Measurements from ENCODE around the gene ANKRD28.
A peak's percentile ranks its signal among the peaks of the same experiment; 100 is the strongest.

The ANKRD28 gene

DNA sequence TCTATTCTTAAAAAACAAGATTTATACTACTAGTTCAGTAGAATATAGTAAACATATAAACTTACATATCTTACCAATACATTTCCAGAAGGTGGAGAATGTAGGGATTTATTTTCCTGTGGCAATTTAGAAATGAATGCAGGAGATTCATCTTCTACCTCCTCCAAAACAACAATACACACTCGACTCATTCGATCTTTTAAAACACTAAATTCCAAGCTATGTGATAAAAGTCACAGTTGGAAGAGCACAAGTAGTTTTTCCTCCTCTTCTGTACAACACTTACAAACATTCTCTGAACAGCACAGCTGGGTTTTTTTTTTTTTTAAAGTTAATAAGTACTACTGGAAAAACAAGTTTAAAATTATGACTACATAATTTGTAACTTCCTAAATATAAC is 1.4 kb downstream of the ANKRD28 start:
- Histone ChIP-seq H3K9me3 (no peaks in the 10 kb centered on the region), H3K4me3 (peak overlapping the region; percentile 46 to 47), H3K36me3 (no peaks in the 10 kb centered on the region), H3K27me3 (no peaks in the 10 kb centered on the region), H3K27ac (peak overlapping the region; percentile 60), H3K4me1 (peaks cover 0 to 55% (median 15%) of the 10 kb centered on the region in 4 donors)
- intact Hi-C loops (cut with DNase I; ENCODE audit: low total_unique reads), result no loop called here
- no peak for DNase-seq
- TF ChIP-seq, protein P1, sequence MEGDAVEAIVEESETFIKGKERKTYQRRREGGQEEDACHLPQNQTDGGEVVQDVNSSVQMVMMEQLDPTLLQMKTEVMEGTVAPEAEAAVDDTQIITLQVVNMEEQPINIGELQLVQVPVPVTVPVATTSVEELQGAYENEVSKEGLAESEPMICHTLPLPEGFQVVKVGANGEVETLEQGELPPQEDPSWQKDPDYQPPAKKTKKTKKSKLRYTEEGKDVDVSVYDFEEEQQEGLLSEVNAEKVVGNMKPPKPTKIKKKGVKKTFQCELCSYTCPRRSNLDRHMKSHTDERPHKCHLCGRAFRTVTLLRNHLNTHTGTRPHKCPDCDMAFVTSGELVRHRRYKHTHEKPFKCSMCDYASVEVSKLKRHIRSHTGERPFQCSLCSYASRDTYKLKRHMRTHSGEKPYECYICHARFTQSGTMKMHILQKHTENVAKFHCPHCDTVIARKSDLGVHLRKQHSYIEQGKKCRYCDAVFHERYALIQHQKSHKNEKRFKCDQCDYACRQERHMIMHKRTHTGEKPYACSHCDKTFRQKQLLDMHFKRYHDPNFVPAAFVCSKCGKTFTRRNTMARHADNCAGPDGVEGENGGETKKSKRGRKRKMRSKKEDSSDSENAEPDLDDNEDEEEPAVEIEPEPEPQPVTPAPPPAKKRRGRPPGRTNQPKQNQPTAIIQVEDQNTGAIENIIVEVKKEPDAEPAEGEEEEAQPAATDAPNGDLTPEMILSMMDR (IDR thresholded peaks at IDR 0.05), result no peak

DNA sequence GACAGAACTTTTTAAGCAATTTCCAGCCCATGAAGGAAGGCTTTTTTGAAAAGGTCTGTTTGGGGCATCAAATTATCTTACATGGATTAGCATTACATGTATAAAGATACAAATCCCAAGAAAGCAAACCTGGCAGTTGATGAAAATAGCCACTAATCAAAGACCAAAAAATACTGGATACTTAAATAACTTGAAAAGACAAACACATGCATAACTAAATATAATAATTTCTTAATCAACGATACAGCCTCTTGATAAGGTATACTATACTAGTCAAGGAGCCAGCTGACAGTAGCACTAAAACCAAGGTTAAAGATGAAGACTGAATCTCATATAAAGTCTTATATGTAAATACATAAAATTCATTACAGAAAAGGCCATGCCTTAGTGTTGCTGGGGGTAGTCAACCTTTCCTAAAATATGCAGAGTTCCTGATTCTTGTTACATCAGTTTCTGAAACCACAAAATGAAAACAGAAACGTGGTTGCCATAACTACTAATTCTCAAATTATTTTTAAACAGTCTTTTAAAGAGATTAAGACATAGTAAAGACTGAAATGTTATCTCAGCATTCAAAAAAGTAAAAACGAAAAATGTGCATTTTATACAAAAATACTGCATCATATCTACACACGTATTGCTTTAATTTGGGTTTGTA is 2.0 kb downstream of the ANKRD28 start:
- Histone ChIP-seq H3K36me3 (no peaks in the 10 kb centered on the region), H3K4me1 (peaks cover 0 to 51% (median 15%) of the 10 kb centered on the region in 4 donors), H3K27ac (peak overlapping the region; percentile 60), H3K27me3 (no peaks in the 10 kb centered on the region), H3K4me3 (peak overlapping the region; percentile 46 to 47), H3K9me3 (no peaks in the 10 kb centered on the region)
- TF ChIP-seq, protein P1 (IDR thresholded peaks at IDR 0.05), result no peak
- DNase-seq, result no peak
- intact Hi-C loops (cut with DNase I; ENCODE audit: low total_unique reads), result no loop called here

DNA sequence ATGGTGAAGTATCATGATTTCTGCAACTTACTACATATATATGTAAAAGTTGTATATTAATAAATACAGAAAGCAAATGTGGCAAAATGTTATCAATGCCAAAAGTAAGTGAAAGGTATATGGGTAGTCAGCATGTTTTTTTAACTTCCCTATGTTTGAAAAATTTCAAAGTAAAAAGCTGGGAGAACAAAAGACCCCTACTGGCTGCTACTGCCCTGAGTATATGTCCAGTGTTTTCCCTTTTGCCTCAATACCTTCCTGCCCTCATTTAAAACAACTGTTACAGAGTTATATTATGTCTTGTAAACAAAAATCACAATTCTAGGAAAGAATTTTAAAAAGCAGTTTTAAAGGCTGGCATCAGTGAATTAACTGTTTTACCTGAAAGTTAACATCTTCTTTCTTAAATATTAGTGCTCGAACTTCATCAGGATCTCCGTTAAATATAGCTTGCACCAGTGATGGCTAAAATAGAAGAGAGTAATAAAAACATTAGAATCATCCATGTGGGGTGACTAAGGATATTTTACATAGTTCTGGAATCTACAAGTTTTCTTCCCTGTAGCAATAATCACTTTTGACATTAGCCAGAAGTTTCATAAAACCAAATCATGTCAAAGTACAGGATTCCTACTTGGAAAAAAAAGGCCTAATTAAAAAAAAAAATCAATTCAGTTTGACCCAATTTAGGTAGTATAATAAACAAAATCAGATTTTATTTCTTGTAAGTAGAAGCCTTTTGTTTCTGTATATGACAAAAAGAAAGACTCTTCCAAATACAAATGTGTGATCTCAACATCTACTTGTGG is 2.7 kb downstream of the ANKRD28 start:
- peak overlapping the region; percentile 60 for H3K27ac ChIP-seq
- no peak for DNase-seq
- peak overlapping the region; percentile 46 to 47 for H3K4me3 ChIP-seq

DNA sequence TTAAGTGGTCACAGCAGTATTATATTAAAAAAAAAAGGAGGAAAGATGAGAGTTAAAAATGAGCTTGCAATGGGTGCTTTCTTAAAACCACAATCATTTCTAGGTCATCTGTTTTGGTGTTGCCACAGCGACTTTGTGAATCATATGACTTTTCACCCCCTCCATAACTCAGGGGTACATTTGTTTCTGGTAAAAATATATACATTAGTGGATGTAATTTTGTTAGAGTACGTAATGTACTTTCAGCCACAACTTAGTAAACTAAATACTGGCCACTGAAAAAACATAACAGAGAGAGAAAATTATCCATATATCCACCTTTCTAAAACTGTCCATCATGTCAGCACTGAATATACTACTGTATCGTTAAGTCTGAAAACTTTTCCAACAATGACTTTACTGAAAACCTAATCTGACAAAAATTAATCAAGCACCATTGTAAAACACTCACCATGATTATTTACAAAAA is 3.4 kb downstream of the ANKRD28 start:
- Histone ChIP-seq H3K9me3 (no peaks in the 10 kb centered on the region), H3K4me3 (peak overlapping the region; percentile 46 to 47), H3K36me3 (no peaks in the 10 kb centered on the region), H3K27me3 (no peaks in the 10 kb centered on the region), H3K4me1 (peaks cover 0 to 43% (median 12%) of the 10 kb centered on the region in 4 donors), H3K27ac (peak overlapping the region; percentile 60)
- intact Hi-C loops (cut with DNase I; ENCODE audit: low total_unique reads), result no loop called here
- DNase-seq, result no peak
- TF ChIP-seq, protein P1 (IDR thresholded peaks at IDR 0.05), result no peak

More for the DNA sequence above, 2.7 kb downstream of the ANKRD28 start:
- Histone ChIP-seq H3K36me3 (no peaks in the 10 kb centered on the region), H3K9me3 (no peaks in the 10 kb centered on the region), H3K27me3 (no peaks in the 10 kb centered on the region), H3K4me1 (peaks cover 0 to 44% (median 13%) of the 10 kb centered on the region in 4 donors)
- TF ChIP-seq, protein P1 (IDR thresholded peaks at IDR 0.05), result peak in 1 of 2 experiments; percentile 9
- intact Hi-C loops (cut with DNase I; ENCODE audit: low total_unique reads), result no loop called here

DNA sequence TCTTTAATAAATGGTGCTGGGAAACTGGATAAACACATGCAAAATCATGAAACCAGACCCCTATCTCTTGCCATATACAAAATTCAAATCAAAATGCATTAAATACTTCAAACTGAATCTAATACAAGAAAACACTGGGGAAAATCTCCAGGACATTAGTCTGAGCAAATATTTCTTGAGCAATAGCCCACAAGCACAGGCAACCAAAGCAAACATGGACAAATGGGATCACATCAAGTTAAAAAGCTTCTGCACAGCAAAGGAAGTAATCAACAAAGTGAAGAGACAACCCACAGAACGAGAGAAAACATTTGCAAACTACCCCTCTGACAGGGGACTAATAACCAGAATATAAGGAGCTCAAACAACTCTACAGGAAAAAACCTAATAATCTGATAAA is 6.3 kb downstream of the ANKRD28 start:
- Histone ChIP-seq H3K36me3 (no peaks in the 10 kb centered on the region), H3K9me3 (no peaks in the 10 kb centered on the region), H3K4me1 (peaks cover 0 to 49% (median 10%) of the 10 kb centered on the region in 4 donors), H3K4me3 (no peak overlapping the region), H3K27ac (no peak overlapping the region), H3K27me3 (no peaks in the 10 kb centered on the region)
- intact Hi-C loops (cut with DNase I; ENCODE audit: low total_unique reads), result no loop called here
- TF ChIP-seq, protein P1 (IDR thresholded peaks at IDR 0.05), result no peak
- DNase-seq, result no peak

Data from tibial artery (tissue), 4 donors.